HG02571 (cell line): ENCODE data around the gene SLC35F1.

Experiments used
- ATAC-seq: cut with Tn5 transposase; IDR thresholded peaks from one replicate; pipeline ENCODE4 v1.9.1; 2021; ENCODE audit warnings: mild to moderate bottlenecking, moderate library complexity; ENCODE audit not compliant: unreplicated experiment

SLC35F1 gene

GRCh38 chr6:118103381-118104146, 196.5 kb downstream of the SLC35F1 start:
- no peak for ATAC-seq

DNA sequence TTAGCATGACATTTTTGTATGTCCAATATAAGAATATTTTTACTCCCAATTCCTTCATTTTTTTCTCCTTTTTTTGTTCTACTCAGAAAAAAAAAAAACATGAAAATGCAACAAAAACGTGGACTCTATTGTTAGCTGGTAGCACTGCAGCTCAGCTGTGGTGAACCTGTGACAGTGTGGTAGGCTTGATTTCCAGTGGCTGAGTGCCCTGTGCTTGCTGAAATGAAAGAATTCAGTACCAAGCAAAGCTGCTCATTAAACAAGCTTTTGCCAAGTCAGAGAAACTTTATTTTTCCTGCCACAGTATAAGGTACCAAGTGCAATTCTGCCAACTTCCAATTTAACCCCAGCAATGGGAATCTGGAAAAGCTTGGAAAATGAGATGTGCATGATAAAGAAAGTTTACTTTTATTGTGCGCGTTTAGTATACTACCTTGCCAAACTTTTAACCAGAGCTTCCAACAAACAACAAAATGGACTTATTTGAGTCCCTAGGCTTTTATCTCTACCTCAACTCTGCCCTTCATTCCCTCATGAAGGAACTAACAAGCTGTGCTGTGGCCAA, 215.2 kb downstream of the SLC35F1 start:
- no peak for ATAC-seq

DNA sequence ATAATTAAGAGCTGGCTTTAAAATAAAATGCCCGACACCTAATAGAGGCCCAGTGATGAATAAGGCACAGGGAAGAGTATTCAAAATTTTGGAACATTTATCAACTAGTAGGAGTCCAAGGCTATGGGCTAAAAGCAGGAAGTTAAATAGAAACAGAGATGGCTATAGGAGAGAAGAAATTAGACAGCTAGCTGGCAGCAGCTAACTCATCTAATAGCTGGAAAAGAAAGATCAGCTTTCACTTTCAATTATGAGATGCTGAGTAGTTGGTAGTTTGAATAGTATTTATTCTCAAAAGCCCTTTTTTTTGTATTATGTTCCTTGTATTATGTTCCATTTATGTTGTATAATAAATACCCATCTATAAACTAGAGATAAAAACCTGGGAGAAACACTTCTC, 215.7 kb downstream of the SLC35F1 start:
- no peak for ATAC-seq

DNA sequence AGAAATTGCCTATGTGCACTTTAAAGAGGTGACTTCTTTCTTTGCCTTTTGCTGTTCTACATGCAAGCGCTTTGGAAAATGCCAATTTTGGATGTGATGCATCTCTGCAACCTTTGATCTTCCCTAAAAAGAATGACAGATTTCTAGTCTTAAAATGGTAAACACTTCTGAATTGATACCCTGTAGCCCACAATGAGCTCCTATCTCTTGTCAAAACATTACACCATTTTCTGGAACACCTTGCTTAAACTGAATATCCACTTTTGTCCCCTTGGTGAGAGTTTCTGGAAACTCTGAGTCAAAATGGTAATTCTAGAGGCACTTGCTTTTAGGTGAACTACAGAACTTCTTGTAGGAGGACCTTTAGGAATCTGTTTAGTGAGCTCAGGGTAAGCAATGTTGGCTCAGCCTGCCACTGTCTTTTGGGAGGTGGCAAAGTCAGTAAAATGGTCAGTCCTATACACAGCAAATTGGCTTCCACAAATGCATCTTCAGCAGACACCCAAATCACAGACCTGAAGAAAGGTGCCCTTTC, 216.5 kb downstream of the SLC35F1 start:
- ATAC-seq, result no peak

- ATAC-seq, result no peak
These were observed 217.8 kb downstream of the SLC35F1 start for GRCh38 chr6:118124851-118125250.

DNA sequence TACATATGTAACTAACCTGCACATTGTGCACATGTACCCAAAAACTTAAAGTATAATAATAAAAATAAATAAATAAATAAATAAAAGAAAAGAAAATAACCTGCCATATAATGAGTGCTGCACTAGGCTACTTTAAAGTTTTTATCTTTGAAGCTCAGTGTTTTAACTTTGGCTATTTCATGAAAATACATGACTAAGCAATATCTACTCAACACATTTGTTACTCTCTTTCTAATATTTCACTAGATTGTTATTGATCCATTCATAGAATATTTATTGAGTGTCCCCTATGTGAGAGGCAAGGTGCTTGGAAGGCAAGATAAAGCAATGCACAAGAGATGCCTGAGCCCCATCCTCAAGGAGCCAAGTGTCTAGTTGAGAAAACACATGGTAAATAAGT, 221.7 kb downstream of the SLC35F1 start:
- ATAC-seq, result no peak

DNA sequence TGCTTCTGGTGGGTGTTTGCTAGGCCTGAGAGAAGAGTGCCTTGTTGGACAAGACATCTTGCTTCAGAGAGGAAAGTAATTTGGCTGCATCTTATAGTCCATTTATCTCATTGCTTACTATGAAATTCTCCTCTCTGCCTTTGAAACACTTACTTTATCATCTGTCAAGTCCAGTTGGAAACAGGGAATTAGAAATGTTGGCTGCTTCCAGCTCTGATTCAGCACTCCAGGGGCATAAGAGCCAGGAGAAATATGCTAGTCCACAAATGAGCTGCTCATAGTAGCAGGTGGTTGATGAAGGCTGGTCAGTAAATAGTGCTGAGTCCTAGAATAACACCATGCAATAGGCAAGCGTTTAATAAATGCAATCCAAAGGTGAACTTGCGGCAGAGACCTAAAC, 227.1 kb downstream of the SLC35F1 start:
- ATAC-seq, result no peak

- ATAC-seq, result no peak
These were observed 227.7 kb downstream of the SLC35F1 start for GRCh38 chr6:118134736-118135135.

- no peak for ATAC-seq
These were observed 228.3 kb downstream of the SLC35F1 start for GRCh38 chr6:118135371-118135770.

GRCh38 chr6:118141211-118141610, 234.1 kb downstream of the SLC35F1 start:
- ATAC-seq, result no peak

DNA sequence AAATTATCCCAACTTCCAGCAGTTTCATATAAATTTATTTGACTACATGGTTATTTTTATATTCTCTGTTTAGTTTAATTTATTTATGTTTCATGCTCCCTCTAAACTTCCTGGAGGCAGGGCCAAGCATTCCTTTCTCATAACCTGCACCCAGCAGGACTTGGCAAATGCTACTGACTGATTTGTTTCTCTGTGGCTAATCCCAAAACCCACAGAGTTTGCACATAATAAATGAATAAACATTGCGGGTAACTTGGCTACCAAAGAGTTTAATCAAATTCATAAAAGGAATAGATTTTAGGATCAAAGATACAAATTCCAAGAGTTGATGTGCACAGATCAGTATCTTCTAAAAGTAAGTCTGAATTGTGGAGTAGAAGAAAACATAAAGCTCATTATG, 239.5 kb downstream of the SLC35F1 start:
- ATAC-seq, result no peak

DNA sequence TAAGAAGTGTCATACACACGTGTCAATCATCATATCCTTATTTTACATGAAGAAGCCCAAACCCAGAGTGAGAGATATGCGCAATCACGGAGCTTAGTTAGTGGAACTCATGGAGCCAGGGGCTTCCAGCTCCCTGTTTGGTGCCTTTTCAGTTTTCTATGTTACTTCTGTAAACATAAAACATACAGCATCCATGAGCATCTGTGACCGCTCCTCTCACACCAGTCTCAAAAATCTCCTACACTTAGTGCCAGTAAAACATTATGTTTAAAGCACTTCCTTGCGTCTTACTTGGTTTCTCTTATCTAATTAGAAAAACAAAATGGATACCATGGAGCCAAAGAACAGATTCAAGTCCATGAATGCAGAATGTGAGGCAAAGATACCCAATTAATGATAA, 240.4 kb downstream of the SLC35F1 start:
- no peak for ATAC-seq

- ATAC-seq, result no peak
These were observed 241.5 kb downstream of the SLC35F1 start for GRCh38 chr6:118148561-118148960.

- no peak for ATAC-seq
These were observed 245.5 kb downstream of the SLC35F1 start for GRCh38 chr6:118152524-118152923.

GRCh38 chr6:118161343-118161742, 254.3 kb downstream of the SLC35F1 start:
- ATAC-seq, result no peak

DNA sequence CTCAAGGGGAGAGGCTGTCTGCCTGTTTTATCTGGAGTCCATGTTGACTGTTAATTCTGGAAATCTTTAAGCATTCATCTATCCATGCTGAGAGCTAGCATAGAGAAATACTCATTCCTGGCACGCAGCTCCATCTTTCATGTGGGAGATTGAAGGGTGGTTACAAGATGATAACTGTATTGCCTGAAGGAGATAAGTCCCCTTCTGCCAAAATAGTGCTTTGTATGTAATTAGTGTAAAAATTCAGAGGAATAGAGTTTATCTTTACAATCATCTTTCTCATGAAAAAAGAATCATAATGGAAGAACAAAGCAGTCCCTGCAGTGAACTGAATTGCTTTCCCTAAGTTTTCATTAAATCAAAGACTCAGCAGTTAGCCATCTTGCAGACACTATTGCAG, 256.5 kb downstream of the SLC35F1 start:
- no peak for ATAC-seq

GRCh38 chr6:118165500-118165899, 258.4 kb downstream of the SLC35F1 start:
- ATAC-seq, result no peak

- no peak for ATAC-seq
These were observed 261.4 kb downstream of the SLC35F1 start for GRCh38 chr6:118168421-118168820.

- ATAC-seq, result no peak
These were observed 264.8 kb downstream of the SLC35F1 start for GRCh38 chr6:118171852-118172251.

GRCh38 chr6:118174071-118174470, 267.0 kb downstream of the SLC35F1 start:
- no peak for ATAC-seq

- ATAC-seq, result no peak
These were observed 270.7 kb downstream of the SLC35F1 start for GRCh38 chr6:118177720-118178119.

DNA sequence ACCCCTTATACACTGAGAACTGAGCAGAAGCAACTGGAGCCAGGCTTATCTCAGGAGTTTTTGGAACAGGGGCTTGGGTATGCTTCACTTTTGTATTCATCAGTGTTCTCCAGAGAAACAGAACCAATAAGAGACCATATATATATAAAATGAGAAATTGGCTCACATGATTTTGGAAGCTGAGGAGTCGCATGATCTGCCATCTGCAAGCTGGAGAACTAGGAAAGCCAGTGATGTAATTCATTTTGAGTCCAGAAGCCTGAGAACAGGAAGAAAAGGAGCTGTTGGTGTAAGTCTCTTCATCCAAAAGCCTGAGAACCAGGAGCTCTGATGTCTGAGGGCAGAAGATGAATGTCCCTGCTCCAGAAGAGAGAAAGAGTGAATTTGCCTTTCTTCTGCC, 272.0 kb downstream of the SLC35F1 start:
- no peak for ATAC-seq
